ENCODE measurements around the gene ZMYND8.
"Not testable (repeated sequence)": the region's sequence is repeated elsewhere in the genome, so short reads cannot be mapped to it uniquely, and the experiment has no call there.

ZMYND8 gene

DNA sequence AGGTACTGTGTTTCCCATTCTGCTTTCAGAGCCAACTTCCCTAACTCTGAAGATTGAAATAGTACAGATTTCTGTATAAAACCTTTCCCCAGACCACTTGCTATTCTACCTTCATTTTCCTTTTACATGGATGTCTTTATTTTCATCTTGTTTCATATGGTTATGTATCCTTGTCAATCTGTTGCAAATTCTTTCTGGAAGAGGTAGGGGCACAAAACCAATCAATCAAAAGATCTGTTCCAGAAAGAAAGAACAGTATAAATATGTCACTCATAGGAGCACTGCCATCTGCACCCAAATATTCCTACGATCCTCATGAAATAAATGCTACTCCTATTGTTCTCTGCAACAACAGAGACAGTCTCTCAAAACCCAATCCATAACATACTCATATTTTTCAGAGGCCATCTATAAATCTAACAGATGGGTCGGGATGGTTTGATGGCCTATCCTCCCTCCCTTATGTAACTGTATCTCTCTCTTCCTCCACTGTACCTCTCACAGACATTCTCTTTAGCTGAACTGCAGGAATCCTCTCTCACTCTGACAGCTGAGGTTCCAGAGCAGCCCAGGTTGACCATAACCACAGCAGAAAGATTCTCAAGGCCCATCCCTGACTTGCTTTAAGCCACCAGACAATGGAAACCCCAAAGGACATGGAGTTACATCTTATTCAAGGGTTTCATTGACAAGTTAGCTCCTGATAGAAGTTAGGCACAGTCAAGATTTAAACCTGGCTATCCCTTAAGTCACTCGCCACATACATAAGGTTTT lies 112.8 kb downstream of the ZMYND8 start:
- no peak for FAIRE-seq

DNA sequence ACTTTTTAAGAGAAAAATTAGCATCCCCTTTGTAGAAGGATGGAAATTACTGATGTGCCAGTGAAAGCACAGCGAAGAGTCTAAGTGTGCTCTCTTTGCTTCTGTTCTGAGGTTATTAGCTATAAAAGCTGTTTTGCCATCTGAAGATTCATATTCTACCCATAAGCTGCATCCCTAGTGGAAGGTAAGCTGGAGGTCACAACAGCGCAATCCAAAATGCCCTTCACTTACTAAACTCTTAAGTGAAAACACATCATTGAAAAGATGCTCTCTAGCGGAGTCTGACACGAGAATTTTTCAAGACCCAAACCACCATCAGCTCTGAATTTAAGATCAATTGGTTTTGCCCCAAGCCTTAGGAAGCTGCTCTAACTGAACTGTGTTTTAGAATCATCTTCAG lies 113.5 kb downstream of the ZMYND8 start:
- no peak for FAIRE-seq

DNA sequence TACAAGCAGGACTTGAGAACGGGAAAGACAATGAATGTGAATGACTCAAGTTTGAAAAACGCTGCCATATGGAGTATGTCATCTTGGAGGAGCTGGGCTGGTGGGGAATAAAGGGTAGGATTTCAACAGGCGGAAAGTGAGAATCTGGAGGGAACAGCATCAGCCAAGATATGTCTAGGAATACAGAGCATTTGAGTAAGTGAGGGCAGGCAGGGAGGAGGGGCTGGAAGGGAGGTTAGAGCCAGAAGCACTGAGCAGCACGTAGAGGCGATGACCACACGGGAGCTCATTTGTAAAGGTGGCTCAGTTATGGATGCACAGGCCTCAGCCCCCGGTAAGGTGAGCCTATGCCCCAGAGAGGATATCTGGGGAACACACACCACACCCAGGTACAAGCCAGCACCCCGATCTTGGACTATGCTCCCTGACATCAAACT lies 115.1 kb downstream of the ZMYND8 start:
- no peak for FAIRE-seq

DNA sequence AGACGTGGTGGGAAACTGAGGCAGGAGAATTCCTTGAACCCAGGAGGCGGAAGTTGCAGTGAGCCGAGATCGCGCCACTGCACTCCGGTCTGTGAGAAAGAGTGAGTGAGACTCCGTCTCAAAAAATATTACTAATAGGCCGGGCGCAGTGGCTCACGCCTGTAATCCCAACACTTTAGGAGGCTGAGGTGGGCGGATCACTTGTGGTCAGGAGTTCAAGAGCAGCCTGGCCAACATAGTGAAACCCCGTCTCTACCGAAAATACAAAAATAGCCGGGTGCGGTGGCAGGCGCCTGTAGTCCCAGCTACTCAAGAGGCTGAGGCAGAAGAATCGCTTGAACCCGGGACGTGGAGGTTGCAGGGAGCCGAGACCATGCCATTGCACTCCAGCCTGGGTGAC lies 116.4 kb downstream of the ZMYND8 start:
- not testable (repeated sequence) for FAIRE-seq

DNA sequence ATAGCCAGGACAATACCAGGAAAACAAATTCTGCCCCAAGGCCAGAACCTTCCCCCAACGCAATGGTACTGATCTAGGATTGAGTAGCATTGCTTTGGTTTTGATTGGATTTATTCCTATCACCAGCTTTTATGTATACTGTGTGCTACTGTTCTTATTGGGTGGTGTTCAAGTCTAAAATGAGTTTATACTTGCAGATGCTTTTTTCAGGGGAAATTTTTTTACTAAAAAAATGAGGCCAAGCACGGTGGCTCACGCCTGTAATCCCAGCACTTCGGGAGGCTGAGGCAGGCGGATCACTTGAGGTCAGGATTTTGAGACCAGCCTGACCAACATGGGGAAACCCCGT lies 116.8 kb downstream of the ZMYND8 start:
- no peak for FAIRE-seq

DNA sequence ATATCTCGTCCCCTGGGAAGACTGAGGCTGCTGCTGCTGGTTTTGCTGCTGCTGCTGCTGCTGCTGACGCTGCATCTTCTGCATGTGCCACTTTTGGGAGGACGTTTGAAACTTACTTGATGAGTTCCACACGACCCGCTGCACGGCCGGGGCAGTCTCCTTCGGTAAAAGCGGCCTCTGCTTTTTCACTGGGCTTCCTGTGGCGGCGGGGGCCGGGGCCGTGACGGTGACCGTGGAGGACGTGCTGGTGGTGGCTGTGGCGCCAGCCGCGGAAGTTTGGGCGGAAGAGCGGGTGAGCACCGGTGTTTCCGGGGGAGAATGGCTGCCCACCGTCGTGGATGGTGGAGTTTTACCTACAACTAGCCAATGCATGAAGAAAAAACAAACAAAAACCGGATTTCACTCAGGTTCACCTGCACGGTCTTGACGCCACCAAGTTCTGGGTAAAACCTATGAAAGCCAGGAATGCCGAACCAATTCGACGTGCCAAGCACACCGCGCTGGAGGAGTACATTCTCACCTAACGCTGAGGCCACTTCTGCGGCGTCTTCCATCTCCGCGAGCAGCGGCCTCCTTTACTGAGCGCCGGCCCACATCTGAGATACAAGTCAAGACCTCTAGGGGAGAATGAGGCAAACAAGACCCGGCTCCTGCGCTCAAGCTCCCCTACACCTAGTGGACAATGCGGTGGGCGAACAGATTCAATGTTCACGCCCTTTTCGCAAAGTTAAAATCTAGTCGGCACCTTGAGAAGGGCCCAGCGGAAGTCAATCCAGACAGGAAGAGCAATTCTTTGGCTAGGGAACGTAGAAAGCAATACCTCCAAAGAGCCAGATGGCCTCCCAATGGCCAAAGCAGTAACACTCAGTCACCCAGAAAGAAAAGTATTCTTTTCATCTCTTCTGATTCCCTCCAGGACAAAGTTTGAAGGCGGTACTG lies 117.5 kb downstream of the ZMYND8 start:
- FAIRE-seq: no peak

DNA sequence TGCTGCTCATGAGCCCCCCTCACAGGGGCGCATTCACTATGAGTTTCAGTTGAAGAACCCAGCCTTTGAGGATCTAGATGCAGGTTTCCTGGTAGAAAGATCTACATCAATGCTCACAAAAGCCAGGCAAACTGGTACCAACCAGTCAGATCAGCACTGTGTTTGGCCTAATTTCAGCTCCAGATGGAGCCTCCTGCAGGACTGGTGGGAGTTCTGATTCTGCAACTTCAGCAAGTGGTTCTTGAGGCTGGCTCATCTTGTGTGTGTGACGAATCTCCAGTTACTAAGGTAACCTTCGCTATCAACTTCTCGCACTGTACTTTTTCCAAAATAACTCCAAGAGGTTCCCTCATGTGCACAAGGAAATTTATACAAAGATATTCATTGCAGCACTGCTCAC lies 118.8 kb downstream of the ZMYND8 start:
- no peak for FAIRE-seq

DNA sequence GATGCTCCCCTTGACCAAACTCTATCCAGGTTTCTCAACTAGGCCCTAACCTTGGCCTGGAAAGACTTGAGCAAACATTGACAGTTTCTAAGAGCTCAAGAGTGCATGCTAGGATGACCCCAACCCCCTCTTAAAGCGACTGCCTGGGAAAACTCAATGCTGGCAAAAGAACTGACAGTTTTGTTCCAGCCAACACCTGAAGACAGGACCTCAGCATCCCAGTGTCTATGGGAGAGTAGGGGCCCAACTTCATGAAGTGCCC lies 119.9 kb downstream of the ZMYND8 start:
- FAIRE-seq: no peak

DNA sequence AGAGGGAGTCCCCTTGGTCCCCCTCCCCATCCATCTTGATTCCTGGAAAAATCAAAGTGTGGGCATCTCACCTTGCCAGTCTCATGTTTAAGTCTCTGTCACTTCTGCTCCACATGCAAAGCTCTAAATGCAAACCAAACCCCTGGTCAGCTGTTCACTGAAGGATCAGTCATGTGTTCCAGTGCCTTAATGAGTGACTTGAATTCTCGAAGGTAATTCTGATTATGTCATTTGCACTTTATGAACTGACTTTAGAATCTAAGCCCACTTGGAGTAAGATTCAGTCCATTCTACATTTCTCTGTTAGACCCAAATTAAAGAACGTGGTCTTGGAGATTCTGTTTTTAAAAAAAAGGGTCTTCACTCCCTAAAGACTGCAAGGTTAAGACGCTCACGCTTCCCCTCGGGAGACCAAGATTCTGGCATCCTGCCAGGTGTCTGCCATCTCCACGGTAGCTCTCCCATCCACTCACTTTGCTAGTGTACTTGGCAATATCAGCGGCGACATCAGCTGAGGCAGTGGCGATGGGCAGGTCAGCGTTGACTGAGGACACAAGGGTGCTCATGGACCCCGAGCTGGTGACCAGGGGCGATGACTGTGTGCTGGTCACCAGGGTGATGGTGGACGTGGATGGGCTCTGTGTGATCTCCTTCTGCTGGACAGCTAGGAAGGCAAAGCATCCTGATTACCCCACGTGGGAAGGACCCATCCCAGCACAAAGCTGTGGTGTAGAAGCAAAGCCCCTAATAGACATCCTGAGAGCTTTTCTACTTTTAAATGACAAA lies 120.5 kb downstream of the ZMYND8 start:
- FAIRE-seq: no peak

DNA sequence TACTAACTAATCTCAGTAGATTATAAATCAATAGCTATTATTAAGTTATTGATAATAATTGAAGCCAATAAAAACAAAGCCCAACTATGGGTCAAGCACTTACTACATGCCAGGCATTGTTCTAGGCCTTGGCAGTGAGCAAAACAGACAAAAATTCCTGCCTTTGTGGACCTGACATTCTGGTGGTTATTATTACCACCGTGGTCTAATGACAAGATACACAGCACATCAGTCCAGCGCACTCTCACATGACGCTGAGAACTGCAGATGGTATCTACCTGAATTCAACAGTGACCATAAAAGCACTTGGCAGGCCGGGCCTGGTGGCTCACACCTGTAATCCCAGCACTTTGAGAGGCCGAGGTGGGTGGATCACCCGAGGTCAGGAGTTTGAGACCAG lies 121.4 kb downstream of the ZMYND8 start:
- no peak for FAIRE-seq

DNA sequence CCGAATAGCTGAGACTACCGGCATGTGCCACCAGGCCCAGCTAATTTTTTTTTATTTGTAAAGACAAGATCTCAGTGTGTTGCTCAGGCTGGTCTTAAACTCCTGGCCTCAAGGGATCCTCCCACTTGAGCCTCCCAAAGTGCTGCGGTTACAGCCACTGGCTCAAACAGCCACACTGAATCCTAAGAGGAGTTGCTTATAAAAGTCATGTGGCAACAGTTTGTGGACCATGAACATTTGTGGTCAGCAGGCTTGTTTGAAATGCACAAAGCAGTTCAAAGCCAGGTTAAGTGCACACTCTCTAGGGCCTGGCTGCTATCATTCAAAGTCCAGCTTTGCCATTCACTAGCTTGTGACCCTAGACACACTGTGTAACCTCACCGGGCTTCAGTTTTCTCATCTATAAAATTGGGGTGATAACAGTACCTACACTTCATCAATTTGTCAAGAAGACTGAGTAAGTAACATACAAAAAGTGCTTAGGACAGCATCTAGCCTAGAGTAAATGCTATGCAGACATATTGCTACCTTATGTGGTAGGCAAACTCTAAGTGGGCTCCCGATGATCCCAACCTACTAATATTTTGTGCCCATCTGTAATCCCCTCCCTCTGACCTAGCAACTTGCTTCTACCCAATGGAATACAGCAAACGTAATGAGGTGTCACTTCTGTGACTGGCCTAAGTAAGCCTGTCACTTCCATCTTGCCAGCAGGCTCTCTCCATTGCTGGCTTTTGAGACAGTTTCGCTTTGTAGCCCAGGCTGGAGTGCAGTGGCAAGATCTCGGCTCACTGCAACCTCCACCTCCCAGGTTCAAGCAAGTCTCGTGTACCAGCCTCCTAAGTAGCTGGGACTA lies 122.9 kb downstream of the ZMYND8 start:
- no peak for FAIRE-seq

DNA sequence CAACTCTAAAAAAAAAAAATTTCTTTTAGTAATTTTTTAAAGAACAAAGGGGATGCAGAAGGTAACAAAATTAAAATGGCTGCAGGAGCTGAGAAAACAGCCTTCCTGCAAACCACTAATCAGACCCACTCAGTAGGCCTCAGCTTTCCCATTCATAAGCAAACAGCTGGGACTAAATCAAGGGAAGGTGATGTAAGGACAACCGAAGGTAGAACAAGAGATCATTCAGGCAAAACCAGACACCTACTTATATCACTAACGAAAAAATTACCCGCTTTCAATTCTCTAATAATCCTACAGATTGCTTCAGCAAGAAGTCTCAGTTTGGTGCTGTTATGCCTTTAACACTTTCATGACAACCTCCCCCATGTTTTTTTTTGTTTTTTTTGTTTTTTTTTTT lies 124.0 kb downstream of the ZMYND8 start:
- FAIRE-seq: no peak

DNA sequence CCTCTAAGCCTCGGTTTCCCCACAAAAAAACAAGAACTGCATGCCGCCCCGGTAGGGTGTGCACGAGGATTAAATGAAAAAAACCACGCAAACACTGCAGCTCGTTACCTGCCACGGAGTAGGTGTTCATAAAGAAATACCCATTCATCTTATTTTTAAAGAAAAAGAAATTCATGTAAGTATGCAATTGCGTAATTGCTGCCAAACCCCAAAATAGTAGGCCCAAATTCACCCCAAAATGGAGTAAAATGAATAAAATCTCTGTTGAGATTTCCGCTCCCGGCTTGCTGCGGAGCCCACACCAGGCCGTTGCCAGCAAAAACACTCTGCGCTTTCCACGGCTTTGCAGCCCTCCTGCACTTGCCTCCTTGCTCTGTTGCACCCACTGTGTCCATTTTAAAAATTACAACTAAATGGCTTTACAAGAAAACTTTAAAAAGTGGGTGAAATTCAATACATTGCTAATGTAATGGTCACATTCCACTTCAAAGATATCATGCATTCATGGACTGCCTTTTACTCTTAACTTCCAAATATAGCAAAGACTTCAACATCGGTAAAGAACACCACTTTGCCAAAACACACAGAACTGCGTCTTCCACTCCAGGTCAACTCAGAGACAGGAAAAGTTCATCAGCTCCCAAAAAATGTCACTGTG lies 125.0 kb downstream of the ZMYND8 start:
- FAIRE-seq: no peak

DNA sequence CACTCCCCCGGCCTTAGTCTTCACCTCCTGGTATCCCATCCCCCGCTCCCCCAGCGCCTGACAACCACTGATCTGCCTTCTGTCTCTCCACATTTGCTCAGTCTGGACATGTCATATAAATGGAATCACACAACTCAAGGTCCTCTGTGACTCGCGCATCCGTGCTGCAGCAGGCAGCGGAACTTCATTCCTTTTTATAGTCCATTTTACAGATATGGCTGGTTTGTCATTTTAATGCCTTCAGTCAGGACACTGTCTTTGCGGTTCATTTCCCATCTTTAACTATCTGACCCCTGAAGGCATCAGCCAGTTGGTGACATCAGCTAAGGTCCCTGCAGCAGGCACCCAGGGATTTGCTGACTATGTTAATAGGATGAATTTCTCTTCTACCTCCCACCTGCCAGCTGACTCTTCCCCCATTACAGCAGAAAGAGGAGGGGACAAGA lies 125.7 kb downstream of the ZMYND8 start:
- FAIRE-seq: no peak

DNA sequence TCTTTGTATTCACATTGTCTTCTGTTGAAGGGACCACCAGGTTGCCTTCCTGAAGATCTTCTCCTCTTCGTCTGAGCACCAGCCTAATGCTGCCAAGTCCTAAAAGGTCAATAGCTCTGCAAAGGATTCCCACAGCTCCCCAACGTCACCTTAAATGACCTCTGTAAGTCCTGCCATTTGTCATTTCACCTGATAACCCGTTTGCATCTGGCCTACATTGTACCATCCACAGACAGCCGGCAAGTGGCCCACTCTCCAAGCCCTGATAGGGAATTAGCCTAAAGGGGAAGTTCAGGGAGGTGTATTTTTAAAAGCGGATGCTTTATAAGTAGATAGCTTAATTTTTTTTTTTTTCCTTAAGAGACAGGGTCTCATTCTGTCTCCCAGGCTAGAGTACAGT lies 127.8 kb downstream of the ZMYND8 start:
- no peak for FAIRE-seq

DNA sequence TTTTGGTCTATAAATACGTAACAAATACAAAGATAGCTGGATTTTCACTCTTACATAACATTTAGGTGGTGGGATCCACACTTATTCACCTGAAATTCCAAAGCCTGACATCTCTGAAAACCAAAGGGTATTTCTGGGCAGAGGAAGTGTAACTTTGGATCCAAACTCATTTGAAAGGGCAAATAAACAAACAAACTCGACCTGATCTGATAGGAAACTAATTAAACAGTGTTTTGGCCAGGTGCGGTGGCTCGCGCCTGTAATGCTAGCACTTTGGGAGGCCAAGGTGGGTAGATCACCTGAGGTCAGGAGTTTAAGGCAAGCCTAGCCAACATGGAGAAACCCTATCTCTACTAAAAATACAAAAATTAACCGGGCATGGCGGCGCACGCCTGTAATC lies 128.9 kb downstream of the ZMYND8 start:
- no peak for FAIRE-seq

DNA sequence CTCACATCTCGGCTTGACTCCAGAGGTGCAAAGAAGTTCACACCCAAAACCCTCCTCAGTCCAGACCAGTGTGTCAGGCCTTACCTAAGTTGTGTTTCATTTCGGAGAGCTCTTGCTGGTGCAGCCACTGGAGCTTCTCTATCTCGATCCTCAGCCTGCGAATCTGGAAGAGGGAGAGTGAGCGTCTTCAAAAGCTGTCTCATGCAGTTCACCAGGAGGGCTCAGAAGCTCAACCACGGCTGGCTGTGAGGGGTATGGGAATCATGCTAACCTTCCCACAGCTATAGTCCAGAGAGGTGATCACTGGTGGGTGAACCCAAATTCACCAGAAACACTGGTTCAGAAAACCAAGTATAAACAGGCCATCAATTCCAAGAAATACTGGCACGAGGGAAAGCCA lies 129.4 kb downstream of the ZMYND8 start:
- FAIRE-seq: no peak

DNA sequence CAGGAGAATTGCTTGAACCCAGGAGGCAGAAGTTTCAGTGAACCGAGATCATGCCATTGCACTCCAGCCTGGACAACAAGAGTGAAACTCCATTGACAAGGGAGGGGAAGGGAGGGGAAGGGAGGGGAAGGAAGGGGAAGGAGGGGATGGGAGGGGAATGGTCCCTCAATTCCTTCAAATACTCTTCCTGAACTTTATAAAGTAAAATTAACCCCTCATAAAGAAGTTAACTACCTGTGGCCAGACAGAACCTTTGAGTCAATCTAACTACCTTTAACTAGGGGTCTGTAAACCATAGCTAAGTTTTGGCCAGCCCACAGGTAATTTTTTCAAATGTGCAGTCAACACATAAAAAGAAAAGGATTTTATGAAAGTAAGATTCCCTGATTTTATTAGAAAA lies 131.0 kb downstream of the ZMYND8 start:
- no peak for FAIRE-seq

DNA sequence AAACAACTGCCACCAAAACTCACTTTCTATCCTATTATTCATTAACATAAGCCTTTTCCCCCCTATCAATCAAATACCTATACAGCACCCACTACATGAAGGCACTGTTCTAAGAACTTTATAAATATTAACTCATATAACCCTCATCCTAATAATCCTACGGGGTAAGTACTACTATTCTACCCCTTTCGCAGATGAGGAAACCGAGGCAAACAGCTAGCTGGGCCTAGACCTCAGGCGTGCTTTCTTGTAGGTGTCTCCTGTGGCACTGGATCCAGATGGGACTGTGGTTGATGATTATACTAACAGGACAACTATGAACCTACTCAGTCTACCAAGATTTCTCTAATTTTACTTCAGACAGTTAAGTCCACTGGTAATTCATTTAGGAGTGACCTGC lies 131.6 kb downstream of the ZMYND8 start:
- no peak for FAIRE-seq

DNA sequence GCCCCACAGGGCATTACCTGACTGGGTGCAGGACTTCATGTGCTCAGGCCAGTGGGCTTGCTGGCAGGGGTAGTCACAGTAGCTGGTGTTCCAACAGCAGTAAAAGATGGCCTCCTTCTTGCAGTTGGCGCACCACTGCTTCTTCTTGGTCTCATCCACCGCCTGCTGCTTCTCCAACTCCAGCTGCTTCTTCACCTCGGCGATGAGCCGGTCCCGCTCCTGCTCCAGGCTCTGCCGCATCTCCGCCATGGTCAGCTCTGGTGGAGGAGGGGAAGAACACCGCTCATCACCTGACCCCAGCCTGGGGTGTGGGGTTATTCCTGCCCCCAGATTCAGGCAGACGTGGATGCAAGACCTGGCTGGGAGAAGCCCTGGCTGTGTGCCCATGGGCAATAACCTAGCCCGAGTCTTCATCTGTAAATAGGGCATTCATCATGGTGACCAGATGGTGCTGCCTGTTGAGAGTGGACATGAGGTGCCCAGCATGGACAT lies 132.2 kb downstream of the ZMYND8 start:
- FAIRE-seq: no peak

DNA sequence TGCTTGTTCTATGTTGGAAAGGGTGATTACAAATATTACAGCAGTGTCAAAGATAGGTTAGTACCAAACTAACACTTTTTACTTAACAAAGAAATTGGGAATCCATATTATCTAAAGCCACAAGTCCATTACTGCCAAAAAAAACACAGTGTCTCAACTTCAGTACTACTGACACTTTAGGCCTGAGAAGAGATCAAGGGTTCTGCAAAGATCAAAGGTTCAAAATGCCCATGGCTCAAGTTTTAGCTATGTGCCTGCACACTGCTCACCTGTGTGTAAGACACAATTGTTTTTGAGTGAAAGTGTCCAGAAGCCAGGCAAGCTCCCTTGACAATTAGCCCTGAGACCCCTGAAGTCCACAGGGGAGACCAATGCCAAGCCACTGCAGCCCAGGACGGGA lies 132.6 kb downstream of the ZMYND8 start:
- FAIRE-seq: no peak

Data from colon (tissue), 2 donors.